ENCODE measurements around the gene SECISBP2.

The SECISBP2 gene

DNA sequence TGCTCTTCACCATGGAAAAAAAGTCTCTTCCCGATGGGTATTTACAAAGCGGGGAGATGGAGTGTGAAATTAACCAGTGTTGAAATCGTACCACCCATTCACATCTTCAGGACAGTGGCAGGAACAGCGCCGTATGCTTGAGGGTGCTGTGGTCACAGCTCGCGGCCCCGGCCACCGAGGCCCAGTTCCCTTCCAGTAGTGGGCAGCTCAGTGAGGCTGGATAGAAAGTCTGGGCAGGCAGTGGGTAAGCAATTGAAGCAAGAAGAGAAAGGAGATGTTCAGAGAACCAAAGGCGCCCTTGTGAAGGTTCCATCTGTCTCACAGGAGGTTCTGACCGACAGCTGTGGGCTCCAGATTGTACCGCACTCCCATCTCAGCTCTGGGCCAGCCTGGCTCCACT lies 59.1 kb downstream of the SECISBP2 start:
- H2AFZ ChIP-seq (ENCODE audit: low read length) = no peak overlapping the region
- H3K9me3 ChIP-seq (replicated peaks in 1 of 2; ENCODE audit: control insufficient read depth in 2 of 2, insufficient read depth in 1 of 2, low read depth in 1 of 2, low read length in 2 of 2) = peaks cover 0 to 2% of the 10 kb centered on the region in 2 donors
- H3K4me1 ChIP-seq (ENCODE audit: control insufficient read depth in 2 of 2, insufficient read depth in 1 of 2, low read depth in 1 of 2, low read length in 2 of 2) = peaks cover 0 to 3% of the 10 kb centered on the region in 2 donors
- no peak overlapping the region for H4K91ac ChIP-seq (ENCODE audit: low read depth, low read length, poor library complexity)
- peaks cover 0 to 9% of the 10 kb centered on the region in 2 donors for H3K36me3 ChIP-seq (replicated peaks in 1 of 2; ENCODE audit: control insufficient read depth in 2 of 2, insufficient read depth in 2 of 2, low read length in 2 of 2)
- H3K9ac ChIP-seq (ENCODE audit: low read depth, low read length, poor library complexity) = no peak overlapping the region
- no peak overlapping the region for H3K4ac ChIP-seq (ENCODE audit: low read length)
- H3K4me2 ChIP-seq (ENCODE audit: insufficient read depth, low read length, poor library complexity, severe bottlenecking) = no peak overlapping the region
- no peak overlapping the region for H3K23ac ChIP-seq (ENCODE audit: low read depth, low read length, poor library complexity)
- H4K8ac ChIP-seq (ENCODE audit: low read depth, low read length) = no peak overlapping the region
- H2AK5ac ChIP-seq (ENCODE audit: low read depth, low read length) = no peak overlapping the region
- H3K27ac ChIP-seq (replicated peaks; ENCODE audit: low read length) = no peak overlapping the region
- H2BK5ac ChIP-seq (ENCODE audit: low read length) = no peak overlapping the region
- H3K27me3 ChIP-seq (ENCODE audit: control insufficient read depth in 3 of 3, insufficient read depth in 3 of 3, low read depth in 1 of 3, low read length in 3 of 3) = no peaks in the 10 kb centered on the region
- no peak overlapping the region for H2BK120ac ChIP-seq (ENCODE audit: low read depth, low read length)
- H2BK12ac ChIP-seq (ENCODE audit: low read length) = no peak overlapping the region
- H2BK15ac ChIP-seq (ENCODE audit: low read length) = no peak overlapping the region
- DNase-seq (ENCODE audit: low spot score) = no peak
- WGBS, 2 donors (ENCODE audit: extremely low coverage in 2 of 2, insufficient read length in 2 of 2, insufficient replicate concordance in 1 of 2) = no CpG with 5 or more reads among the region's 12 CpGs
- H3K18ac ChIP-seq (ENCODE audit: low read length) = no peak overlapping the region
- no peaks in the 10 kb centered on the region for H3K79me1 ChIP-seq (ENCODE audit: low read depth, low read length)
- H3K4me3 ChIP-seq (ENCODE audit: low read length in 2 of 2) = no peak overlapping the region
- peak overlapping the region; percentile 77 for H3K14ac ChIP-seq (ENCODE audit: low read length)

DNA sequence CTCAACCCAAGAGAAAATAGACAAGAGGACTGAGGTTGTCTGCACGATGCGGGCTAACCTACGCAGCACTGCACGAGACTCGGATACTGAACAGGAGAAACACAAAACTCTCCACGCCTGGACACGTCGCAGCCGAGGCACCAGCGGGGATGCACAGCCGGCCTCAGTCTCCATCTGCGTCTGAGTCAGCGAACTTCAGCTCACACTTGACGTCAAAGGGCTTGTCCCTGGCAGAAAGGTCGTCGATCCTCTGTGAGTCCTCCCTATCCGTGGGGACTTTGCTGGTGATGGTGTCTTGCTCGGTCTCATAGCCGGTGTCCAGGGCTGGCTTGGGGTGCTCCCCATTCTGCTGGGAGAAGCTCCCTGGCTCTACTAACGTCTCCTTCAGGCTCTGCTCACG lies 60.2 kb downstream of the SECISBP2 start:
- Histone ChIP-seq H3K4ac (ENCODE audit: low read length) (no peak overlapping the region), H2BK15ac (ENCODE audit: low read length) (no peak overlapping the region), H3K18ac (ENCODE audit: low read length) (no peak overlapping the region), H2BK12ac (ENCODE audit: low read length) (no peak overlapping the region), H3K4me3 (ENCODE audit: low read length in 2 of 2) (peak overlapping the region in 1 of 2 donors; percentile 41), H3K27ac (replicated peaks; ENCODE audit: low read length) (no peak overlapping the region), H4K91ac (ENCODE audit: low read depth, low read length, poor library complexity) (no peak overlapping the region), H3K4me2 (ENCODE audit: insufficient read depth, low read length, poor library complexity, severe bottlenecking) (no peak overlapping the region), H2AK5ac (ENCODE audit: low read depth, low read length) (no peak overlapping the region), H2BK120ac (ENCODE audit: low read depth, low read length) (no peak overlapping the region), H3K36me3 (replicated peaks in 1 of 2; ENCODE audit: control insufficient read depth in 2 of 2, insufficient read depth in 2 of 2, low read length in 2 of 2) (peaks cover 0 to 16% of the 10 kb centered on the region in 2 donors), H3K9ac (ENCODE audit: low read depth, low read length, poor library complexity) (no peak overlapping the region), H3K23ac (ENCODE audit: low read depth, low read length, poor library complexity) (peak overlapping the region; percentile 17), H4K8ac (ENCODE audit: low read depth, low read length) (no peak overlapping the region), H3K9me3 (replicated peaks in 1 of 2; ENCODE audit: control insufficient read depth in 2 of 2, insufficient read depth in 1 of 2, low read depth in 1 of 2, low read length in 2 of 2) (peaks cover 0 to 2% of the 10 kb centered on the region in 2 donors), H3K27me3 (ENCODE audit: control insufficient read depth in 3 of 3, insufficient read depth in 3 of 3, low read depth in 1 of 3, low read length in 3 of 3) (no peaks in the 10 kb centered on the region), H2BK5ac (ENCODE audit: low read length) (no peak overlapping the region), H2AFZ (ENCODE audit: low read length) (no peak overlapping the region), H3K14ac (ENCODE audit: low read length) (no peak overlapping the region), H3K79me1 (ENCODE audit: low read depth, low read length) (no peaks in the 10 kb centered on the region), H3K4me1 (ENCODE audit: control insufficient read depth in 2 of 2, insufficient read depth in 1 of 2, low read depth in 1 of 2, low read length in 2 of 2) (peaks cover 0 to 5% of the 10 kb centered on the region in 2 donors)
- no peak for DNase-seq (ENCODE audit: low spot score)
- no CpG with 5 or more reads among the region's 21 CpGs for WGBS, 2 donors (ENCODE audit: extremely low coverage in 2 of 2, insufficient read length in 2 of 2, insufficient replicate concordance in 1 of 2)

DNA sequence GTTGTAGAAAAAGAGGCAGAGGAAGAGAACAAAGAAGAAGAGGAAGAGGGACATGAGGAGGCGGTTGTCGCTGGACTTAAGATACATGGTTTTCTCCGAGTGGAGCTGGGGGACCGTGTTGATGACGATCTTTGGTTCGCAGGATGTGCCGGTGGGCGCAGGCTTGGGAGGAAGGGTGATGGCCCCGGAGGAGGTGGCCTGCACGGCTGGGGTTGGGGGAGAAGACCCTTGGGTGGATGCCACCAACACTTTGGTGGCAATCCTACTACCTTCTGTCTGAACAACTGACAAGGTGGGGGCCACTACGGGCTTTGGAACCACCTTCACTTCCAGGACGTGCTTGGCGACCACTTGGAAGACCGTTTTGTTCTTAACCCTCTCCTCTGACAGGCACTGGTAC lies 60.7 kb downstream of the SECISBP2 start:
- Histone ChIP-seq H2BK5ac (ENCODE audit: low read length) (no peak overlapping the region), H3K14ac (ENCODE audit: low read length) (no peak overlapping the region), H3K27ac (replicated peaks; ENCODE audit: low read length) (no peak overlapping the region), H3K4ac (ENCODE audit: low read length) (no peak overlapping the region), H2AFZ (ENCODE audit: low read length) (no peak overlapping the region), H3K18ac (ENCODE audit: low read length) (no peak overlapping the region), H2BK15ac (ENCODE audit: low read length) (no peak overlapping the region), H3K4me3 (ENCODE audit: low read length in 2 of 2) (no peak overlapping the region), H3K9ac (ENCODE audit: low read depth, low read length, poor library complexity) (no peak overlapping the region), H3K4me1 (ENCODE audit: control insufficient read depth in 2 of 2, insufficient read depth in 1 of 2, low read depth in 1 of 2, low read length in 2 of 2) (peaks cover 0 to 6% of the 10 kb centered on the region in 2 donors), H3K9me3 (replicated peaks in 1 of 2; ENCODE audit: control insufficient read depth in 2 of 2, insufficient read depth in 1 of 2, low read depth in 1 of 2, low read length in 2 of 2) (peaks cover 0 to 3% of the 10 kb centered on the region in 2 donors), H2AK5ac (ENCODE audit: low read depth, low read length) (no peak overlapping the region), H3K27me3 (ENCODE audit: control insufficient read depth in 3 of 3, insufficient read depth in 3 of 3, low read depth in 1 of 3, low read length in 3 of 3) (no peaks in the 10 kb centered on the region), H3K36me3 (replicated peaks in 1 of 2; ENCODE audit: control insufficient read depth in 2 of 2, insufficient read depth in 2 of 2, low read length in 2 of 2) (peaks cover 0 to 20% of the 10 kb centered on the region in 2 donors), H3K4me2 (ENCODE audit: insufficient read depth, low read length, poor library complexity, severe bottlenecking) (no peak overlapping the region), H3K79me1 (ENCODE audit: low read depth, low read length) (peaks cover 2% of the 10 kb centered on the region), H2BK120ac (ENCODE audit: low read depth, low read length) (no peak overlapping the region), H2BK12ac (ENCODE audit: low read length) (no peak overlapping the region), H4K91ac (ENCODE audit: low read depth, low read length, poor library complexity) (no peak overlapping the region), H3K23ac (ENCODE audit: low read depth, low read length, poor library complexity) (peak overlapping the region; percentile 18), H4K8ac (ENCODE audit: low read depth, low read length) (no peak overlapping the region)
- WGBS, 2 donors (ENCODE audit: extremely low coverage in 2 of 2, insufficient read length in 2 of 2, insufficient replicate concordance in 1 of 2) = no CpG with 5 or more reads among the region's 14 CpGs
- no peak for DNase-seq (ENCODE audit: low spot score)

DNA sequence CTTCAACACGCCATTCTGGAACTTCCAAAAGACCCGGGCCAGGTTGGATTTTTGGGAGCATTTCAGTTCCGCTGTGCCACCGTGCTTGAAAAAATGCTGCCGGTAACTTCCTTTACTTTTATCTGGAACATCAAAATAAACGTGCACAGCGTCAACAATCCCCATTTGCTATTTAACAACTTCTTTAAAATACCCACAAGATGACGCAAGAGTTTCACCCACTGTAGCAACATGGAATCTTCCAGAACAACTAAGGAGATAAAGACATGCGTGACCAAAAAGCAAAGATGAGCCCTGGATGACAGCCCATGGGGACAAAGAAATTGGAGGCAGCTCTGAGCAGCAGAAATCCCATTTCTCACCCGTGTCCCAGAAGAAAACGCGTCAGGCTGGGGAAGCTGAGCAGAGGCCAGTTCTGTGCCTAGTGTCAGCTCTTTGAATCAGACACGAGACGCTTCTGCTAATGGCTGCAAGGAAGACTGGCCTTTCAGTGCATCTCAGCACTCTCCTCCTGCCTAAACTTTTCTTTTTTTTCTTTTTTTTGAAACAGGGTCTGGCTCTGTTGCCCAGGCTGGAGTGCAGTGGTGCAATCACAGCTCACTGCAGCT lies 61.3 kb downstream of the SECISBP2 start:
- no peak overlapping the region for H3K4me2 ChIP-seq (ENCODE audit: insufficient read depth, low read length, poor library complexity, severe bottlenecking)
- peaks cover 0 to 21% of the 10 kb centered on the region in 2 donors for H3K36me3 ChIP-seq (replicated peaks in 1 of 2; ENCODE audit: control insufficient read depth in 2 of 2, insufficient read depth in 2 of 2, low read length in 2 of 2)
- H2AFZ ChIP-seq (ENCODE audit: low read length) = no peak overlapping the region
- peaks cover 0 to 6% of the 10 kb centered on the region in 2 donors for H3K4me1 ChIP-seq (ENCODE audit: control insufficient read depth in 2 of 2, insufficient read depth in 1 of 2, low read depth in 1 of 2, low read length in 2 of 2)
- H2BK5ac ChIP-seq (ENCODE audit: low read length) = no peak overlapping the region
- no peak overlapping the region for H3K18ac ChIP-seq (ENCODE audit: low read length)
- no peak overlapping the region for H2BK120ac ChIP-seq (ENCODE audit: low read depth, low read length)
- no peak overlapping the region for H3K4ac ChIP-seq (ENCODE audit: low read length)
- H3K27ac ChIP-seq (replicated peaks; ENCODE audit: low read length) = no peak overlapping the region
- no peak overlapping the region for H3K14ac ChIP-seq (ENCODE audit: low read length)
- no peak overlapping the region for H2BK15ac ChIP-seq (ENCODE audit: low read length)
- WGBS, 2 donors (ENCODE audit: extremely low coverage in 2 of 2, insufficient read length in 2 of 2, insufficient replicate concordance in 1 of 2) = no CpG with 5 or more reads among the region's 14 CpGs
- H2BK12ac ChIP-seq (ENCODE audit: low read length) = no peak overlapping the region
- H4K91ac ChIP-seq (ENCODE audit: low read depth, low read length, poor library complexity) = no peak overlapping the region
- no peak overlapping the region for H3K9ac ChIP-seq (ENCODE audit: low read depth, low read length, poor library complexity)
- no peak for DNase-seq (ENCODE audit: low spot score)
- no peak overlapping the region for H3K4me3 ChIP-seq (ENCODE audit: low read length in 2 of 2)
- no peaks in the 10 kb centered on the region for H3K27me3 ChIP-seq (ENCODE audit: control insufficient read depth in 3 of 3, insufficient read depth in 3 of 3, low read depth in 1 of 3, low read length in 3 of 3)
- no peak overlapping the region for H4K8ac ChIP-seq (ENCODE audit: low read depth, low read length)
- peak overlapping the region; percentile 18 for H3K23ac ChIP-seq (ENCODE audit: low read depth, low read length, poor library complexity)
- peaks cover 2% of the 10 kb centered on the region for H3K79me1 ChIP-seq (ENCODE audit: low read depth, low read length)
- H2AK5ac ChIP-seq (ENCODE audit: low read depth, low read length) = no peak overlapping the region
- peaks cover 0 to 3% of the 10 kb centered on the region in 2 donors for H3K9me3 ChIP-seq (replicated peaks in 1 of 2; ENCODE audit: control insufficient read depth in 2 of 2, insufficient read depth in 1 of 2, low read depth in 1 of 2, low read length in 2 of 2)
